GM12891 (cell line): ENCODE results near the gene GYS1. TPM values are rescaled to one million over a fixed set of nuclear protein-coding genes. Genes with fewer than 3 reads are reported as not detected.
"Not testable (repeated sequence)": the region's sequence is repeated elsewhere in the genome, so short reads cannot be mapped to it uniquely, and the experiment has no call there.

Experiments
- DNase-seq: peaks from one replicate; pipeline ENCODE4 v3.0.0; 2011; ENCODE audit warnings: low spot score; ENCODE audit not compliant: insufficient read length
- FAIRE-seq: peaks from 2 replicates; lab custom pipeline; 2011; peaks lifted over from hg19 to GRCh38; lab: Jason Lieb, UNC
- PAX5 ChIP-seq: IDR thresholded peaks from 2 replicates; pipeline ENCODE4 v1.6.1; 2011; ENCODE audit warnings: low read length, moderate library complexity, mild to moderate bottlenecking; ENCODE audit not compliant: insufficient read depth, severe bottlenecking
- POLR2A ChIP-seq: IDR thresholded peaks from 2 replicates; pipeline ENCODE4 v1.6.1; 2011; ENCODE audit warnings: low read depth, low read length, control low read depth
- POLR2AphosphoS5 ChIP-seq: IDR thresholded peaks from 2 replicates; pipeline ENCODE4 v1.6.1; 2011; ENCODE audit warnings: low read depth, low read length, control low read depth
- POU2F2 ChIP-seq: IDR thresholded peaks from 2 replicates; pipeline ENCODE4 v1.6.1; 2011; ENCODE audit warnings: low read depth, mild to moderate bottlenecking, control low read depth, low read length, moderate library complexity
- SPI1 ChIP-seq: IDR thresholded peaks from 2 replicates; pipeline ENCODE4 v1.6.1; 2011; ENCODE audit warnings: low read depth, low read length, control low read depth
- TAF1 ChIP-seq: IDR thresholded peaks from 2 replicates; pipeline ENCODE4 v1.6.1; 2011; ENCODE audit warnings: low read depth, low read length, control low read depth
- polyA plus RNA-seq: library from polyadenylated mRNA; unstranded; fragments of >200 nt; gene quantifications from one replicate; pipeline ENCODE4 v1.2.1, GENCODE V29; 2012; ENCODE audit warnings: low read depth, missing spikeins, inconsistent platforms; ENCODE audit not compliant: missing spikeins

Gene GYS1
- polyA plus RNA-seq, result 46.8 TPM

GRCh38 chr19:48993175-48994034 lies at the start of gene GYS1, which contains the start of gene RUVBL2:
Gene GYS1, minus strand, starts transcription at chr19:48993309. Its CDS starts 197 bp downstream, at chr19:48993112.
Gene RUVBL2, plus strand, starts transcription at chr19:48993887. Its CDS starts 25 bp downstream, at chr19:48993912.
- no peak; the same call in 1 of the 2 replicates for TF ChIP-seq SPI1
- TF ChIP-seq POLR2AphosphoS5, result peak; percentile 95
- peak; percentile 97 for TF ChIP-seq POU2F2
- TF ChIP-seq POLR2A, result peak; percentile 94
- TF ChIP-seq TAF1, result peak; percentile 93
- TF ChIP-seq PAX5, result no peak
- peak; percentile 98 for DNase-seq
- FAIRE-seq, result peak; percentile 99

DNA sequence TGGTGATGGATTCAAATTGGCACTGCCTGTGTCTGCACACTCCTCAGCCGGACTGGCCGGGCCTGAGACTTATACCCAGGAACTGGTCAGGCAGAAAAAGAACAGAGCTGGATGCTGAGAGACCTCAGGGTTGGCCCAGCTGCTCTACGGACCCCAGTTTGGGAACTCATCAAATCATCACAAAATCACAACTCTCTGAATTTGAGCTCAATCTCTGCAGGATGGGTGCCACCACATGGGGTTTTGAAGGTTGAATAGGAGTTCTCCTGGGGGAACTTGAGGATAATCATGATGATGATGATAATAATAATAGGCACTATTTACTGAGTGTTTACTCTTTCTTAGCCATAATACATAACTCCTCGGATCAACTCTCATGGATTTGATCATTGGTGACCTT lies 49.6 kb upstream of the GYS1 start:
- DNase-seq, FAIRE-seq: not testable (repeated sequence)

- FAIRE-seq (no peak), DNase-seq (no peak)
- TF ChIP-seq POLR2A, result no peak
- no peak for TF ChIP-seq POU2F2
- no peak for TF ChIP-seq TAF1
- no peak for TF ChIP-seq POLR2AphosphoS5
Observed at GRCh38 chr19:49042177-49042576, 49.1 kb upstream of the GYS1 start.

GRCh38 chr19:49039736-49040135 lies 46.6 kb upstream of the GYS1 start:
- not testable (repeated sequence) for FAIRE-seq

DNA sequence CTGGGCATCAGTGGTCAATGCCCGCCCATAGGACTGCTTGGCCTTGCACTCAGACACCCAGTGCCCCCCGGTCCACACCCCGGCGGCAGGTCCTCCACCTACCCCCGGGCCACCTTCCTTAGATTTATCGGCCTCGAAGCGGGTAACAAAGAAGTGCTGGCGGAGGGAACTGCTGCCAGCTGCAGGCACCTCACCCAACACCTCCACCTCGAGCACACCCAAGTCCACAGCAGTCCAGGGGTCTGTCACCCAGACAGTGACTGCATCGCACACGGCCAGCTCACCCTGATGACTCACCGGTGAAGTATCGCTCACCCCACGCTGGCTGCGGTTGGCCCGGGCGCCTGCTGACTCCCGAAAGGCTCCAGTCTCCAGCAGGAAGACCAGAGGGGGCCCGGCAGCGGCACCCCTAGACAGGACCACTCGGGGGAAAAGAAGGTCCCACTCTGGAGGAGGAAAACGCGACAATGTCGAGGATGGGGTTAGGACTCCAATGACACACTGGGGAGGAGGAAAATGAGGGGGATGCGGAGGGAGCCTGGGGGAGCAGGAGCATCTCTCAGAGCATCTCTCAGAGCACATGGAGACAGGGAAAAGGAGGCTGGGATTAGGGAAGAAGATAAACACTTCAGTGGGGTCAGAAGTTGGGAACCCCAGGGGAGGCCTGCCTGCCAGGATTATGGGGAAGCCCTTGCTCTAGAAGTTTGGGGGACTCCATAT lies 45.6 kb upstream of the GYS1 start:
- DNase-seq, result not testable (repeated sequence)

More at GRCh38 chr19:49039736-49040135, 46.6 kb upstream of the GYS1 start:
- DNase-seq, result not testable (repeated sequence)

DNA sequence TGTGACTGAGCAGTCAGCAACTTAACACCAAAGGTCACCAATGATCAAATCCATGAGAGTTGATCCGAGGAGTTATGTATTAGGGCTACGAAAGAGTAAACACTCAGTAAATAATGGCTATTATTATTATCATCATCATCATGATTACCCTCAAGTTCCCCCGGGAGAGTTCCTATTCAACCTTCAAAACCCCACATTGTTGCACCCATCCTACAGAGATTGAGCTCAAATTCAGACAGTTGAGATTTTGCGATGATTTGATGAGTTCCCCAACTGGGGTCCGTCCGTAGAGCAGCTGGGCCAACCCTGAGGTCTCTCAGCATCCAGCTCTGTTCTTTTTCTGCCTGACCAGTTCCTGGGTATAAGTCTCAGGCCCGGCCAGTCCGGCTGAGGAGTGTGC lies 45.0 kb upstream of the GYS1 start:
- FAIRE-seq, DNase-seq: not testable (repeated sequence)

More for the DNA sequence above, 45.6 kb upstream of the GYS1 start:
- not testable (repeated sequence) for FAIRE-seq

GRCh38 chr19:49036815-49037214 lies 43.7 kb upstream of the GYS1 start, which contains the start of gene CGB1:
Gene CGB1, minus strand, starts transcription at chr19:49036895. Its CDS starts 184 bp downstream, at chr19:49036711.
- not testable (repeated sequence) for FAIRE-seq, DNase-seq

GRCh38 chr19:49031642-49032301 lies 38.7 kb upstream of the GYS1 start, which contains the start of gene CGB2:
Gene CGB2, plus strand, starts transcription at chr19:49031890. Its CDS starts 206 bp downstream, at chr19:49032096.
- FAIRE-seq, DNase-seq: not testable (repeated sequence)

GRCh38 chr19:49030323-49030722 lies 37.2 kb upstream of the GYS1 start:
- DNase-seq, FAIRE-seq: not testable (repeated sequence)

GRCh38 chr19:49029749-49030148 lies 36.6 kb upstream of the GYS1 start:
- not testable (repeated sequence) for DNase-seq, FAIRE-seq

DNA sequence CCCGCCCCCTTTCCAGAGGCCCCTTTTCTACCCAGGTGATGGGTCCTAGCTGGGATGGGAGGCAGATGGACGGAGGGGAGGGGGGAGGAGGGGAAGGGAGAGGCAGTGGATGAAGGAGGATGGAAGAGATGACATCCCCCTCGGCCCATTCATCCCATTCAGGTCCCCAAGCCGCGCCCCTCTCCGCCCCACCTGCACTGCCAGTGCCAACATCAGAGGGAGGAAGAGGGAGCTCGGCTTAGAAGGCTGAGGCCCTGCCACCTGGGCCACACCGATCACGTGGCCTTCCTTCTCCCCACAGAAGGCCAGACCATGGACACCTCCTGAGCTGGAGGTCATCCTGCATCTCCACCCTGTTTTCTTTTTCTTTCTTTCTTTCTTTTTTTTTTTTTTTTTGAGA lies 35.6 kb upstream of the GYS1 start:
- FAIRE-seq, DNase-seq: not testable (repeated sequence)

DNA sequence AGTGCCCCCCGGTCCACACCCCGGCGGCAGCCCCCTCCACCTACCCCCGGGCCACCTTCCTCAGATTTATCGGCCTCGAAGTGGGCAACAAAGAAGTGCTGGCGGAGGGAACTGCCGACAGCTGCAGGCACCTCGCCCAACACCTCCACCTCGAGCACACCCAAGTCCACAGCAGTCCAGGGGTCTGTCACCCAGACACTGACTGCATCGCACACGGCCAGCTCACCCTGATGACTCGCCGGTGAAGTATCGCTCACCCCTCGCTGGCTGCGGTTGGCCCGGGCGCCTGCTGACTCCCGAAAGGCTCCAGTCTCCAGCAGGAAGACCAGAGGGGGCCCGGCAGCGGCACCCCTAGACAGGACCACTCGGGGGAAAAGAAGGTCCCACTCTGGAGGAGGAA lies 32.5 kb upstream of the GYS1 start:
- not testable (repeated sequence) for FAIRE-seq, DNase-seq

GRCh38 chr19:49025088-49025487 lies 32.0 kb upstream of the GYS1 start:
- DNase-seq, FAIRE-seq: not testable (repeated sequence)

- not testable (repeated sequence) for FAIRE-seq, DNase-seq
Observed at GRCh38 chr19:49024233-49024632, 31.1 kb upstream of the GYS1 start, which contains the start of gene CGB3. Gene CGB3, minus strand, starts transcription at chr19:49024333. Its CDS starts 362 bp downstream, at chr19:49023971.
